ENCODE results near the gene PRKCA.
A peak's percentile ranks its signal among the peaks of the same experiment; 100 is the strongest.
"Not testable (repeated sequence)": the region's sequence is repeated elsewhere in the genome, so short reads cannot be mapped to it uniquely, and the experiment has no call there.

Gene PRKCA

DNA sequence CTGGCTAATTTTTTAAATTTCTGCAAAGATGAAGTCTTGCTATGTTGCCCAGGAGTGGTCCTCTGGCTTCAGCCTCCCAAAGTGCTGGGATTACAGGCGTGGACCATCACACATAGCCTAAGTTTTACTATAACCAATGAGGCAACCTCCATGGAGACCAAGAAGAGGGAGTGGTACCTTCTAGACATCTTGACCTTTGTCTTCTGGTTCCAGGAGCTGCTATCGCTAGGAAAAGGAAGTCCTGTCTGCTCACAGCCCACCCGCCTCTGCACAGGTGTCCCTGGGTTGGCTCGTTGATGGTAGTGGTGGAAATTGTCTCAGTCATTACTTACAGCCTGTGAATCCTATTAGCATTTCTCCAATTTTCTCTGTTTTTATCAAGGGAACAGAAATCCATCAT, 169.7 kb downstream of the PRKCA start:
- no peak for DNase-seq

DNA sequence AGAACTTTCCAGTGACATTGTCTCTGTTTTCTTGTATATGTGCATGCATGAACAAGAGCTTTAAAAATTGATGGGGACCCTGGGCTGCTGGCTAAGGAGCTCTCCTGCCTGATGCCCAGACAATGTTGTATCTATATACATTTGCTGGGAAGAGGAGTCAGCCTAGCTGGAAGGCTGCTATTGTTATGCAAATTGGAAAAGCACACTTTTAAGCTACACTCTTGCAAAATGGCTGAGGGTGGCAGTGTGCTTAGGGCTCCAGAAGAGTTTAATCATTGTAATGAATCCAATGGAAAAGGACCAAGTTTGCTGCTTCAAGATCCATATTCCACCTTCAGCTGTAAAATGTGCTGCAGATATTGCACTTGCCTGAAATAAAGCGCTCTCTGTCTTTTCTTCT, 171.8 kb downstream of the PRKCA start:
- DNase-seq: no peak

DNA sequence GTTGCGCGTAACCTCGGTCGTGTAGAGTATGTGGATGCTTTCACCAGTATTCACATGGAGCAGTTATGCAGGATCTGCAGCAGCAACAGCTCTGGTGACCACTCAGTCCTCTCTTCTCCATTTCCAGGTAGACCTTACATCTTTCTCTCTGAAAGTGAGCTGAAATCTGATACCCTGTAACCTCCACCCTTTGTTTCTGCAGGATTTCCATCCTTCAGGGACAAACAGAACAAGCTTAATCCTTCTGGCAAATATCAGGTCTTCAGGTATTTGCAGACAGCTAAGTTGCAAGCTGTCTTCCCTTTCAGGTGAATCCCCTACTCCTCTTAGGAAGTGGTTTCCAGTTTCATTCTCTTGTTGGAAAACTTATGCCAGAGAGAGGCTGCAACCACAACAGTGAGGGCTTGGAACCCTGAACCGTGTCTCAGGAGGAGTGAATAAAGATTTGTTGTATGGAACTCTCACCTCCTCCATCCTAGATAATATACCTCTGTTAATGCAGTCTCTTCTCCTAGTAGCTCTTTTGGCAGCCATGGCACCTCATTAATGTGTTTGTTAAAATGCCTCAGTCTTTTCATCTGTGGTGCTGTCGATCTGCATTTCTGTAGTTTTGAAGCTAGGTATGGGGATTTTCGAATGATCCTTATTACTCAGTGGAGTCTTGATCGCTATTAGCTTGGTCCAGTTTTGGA, 172.5 kb downstream of the PRKCA start:
- no peak for DNase-seq

- no peak for DNase-seq
Measured at GRCh38 chr17:66476014-66476413, 173.6 kb downstream of the PRKCA start.

GRCh38 chr17:66477615-66478283, 175.3 kb downstream of the PRKCA start:
- DNase-seq: no peak

DNA sequence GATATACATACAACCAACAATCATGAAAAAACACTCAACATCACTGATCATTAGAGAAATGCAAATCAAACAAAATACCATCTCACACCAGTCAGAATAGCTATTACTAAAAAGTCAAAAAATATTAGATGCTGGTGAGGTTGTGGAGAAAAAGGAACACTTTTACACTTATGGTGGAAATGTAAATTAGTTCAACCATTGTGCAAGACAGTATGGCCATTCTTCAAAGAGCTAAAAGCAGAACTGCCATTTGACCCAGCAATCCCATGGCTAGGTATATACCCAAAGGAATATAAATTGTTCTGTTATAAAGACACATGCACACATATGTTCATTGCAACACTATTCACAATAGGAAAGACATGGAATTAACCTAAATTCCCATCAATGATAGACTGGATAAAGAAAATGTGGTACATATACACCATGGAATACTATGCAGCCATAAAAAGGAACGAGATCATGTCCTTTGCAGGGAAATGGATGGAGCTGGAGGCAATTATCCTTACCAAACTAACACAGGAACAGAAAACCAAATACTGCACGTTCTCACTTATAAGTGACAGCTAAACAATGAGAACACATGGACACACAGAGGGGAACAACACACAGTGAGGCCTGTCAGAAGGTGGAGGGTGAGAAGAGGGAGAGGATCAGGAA, 176.9 kb downstream of the PRKCA start:
- DNase-seq: not testable (repeated sequence)

DNA sequence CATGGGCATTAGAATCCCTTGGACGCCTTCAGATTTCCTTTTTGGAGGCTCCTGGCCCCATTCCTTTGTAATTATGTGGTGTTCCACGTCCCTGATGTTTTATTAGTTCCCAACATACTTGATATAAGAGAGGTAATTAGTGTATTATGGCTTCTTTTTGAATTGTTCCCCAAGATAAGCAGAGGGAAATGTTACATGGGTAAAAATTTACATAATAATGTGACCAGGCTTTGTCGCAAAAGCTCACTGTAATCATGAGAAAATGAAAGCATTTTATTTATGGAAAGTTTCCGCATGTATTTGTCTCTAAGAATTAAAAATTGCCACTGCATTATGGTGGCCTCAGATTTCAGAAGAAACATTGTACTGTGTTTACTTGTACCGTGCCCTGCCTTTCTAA, 177.8 kb downstream of the PRKCA start:
- no peak for DNase-seq

GRCh38 chr17:66480802-66481201, 178.4 kb downstream of the PRKCA start:
- DNase-seq: no peak

GRCh38 chr17:66481271-66481670, 178.9 kb downstream of the PRKCA start:
- DNase-seq: no peak

- peak; percentile 45 for DNase-seq
Measured at GRCh38 chr17:66483906-66484305, 181.5 kb downstream of the PRKCA start.

DNA sequence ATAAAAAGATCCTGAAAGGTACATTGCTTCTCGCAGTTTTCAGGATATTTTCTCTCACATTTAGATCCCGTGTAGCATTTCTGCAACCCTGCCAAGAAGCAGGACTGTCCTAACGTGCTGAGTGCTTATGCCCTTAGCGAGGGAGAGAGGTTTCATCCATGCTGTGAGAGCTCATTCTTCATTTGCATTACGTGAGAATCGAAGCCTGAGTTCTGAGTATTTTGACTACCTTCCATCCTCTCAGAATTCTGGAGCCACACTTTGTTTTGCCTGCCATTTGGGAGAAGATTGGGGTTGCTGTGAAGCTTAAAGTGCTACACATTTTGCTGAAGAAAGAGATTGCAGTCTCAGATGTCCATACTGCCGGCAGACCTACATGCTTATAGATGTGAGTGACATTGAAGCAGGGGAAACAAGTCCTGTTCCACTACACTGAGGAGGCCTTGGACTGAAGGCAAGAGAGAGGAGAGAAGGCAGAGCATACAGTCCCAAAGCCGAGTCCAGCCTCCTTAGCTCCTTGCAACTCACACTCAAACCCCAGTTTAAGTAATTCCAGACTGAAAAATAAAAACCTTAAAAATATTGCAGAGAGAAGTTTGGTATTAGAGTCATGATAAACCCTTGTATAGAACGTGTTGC, 183.0 kb downstream of the PRKCA start:
- no peak for DNase-seq

GRCh38 chr17:66487121-66487520, 184.7 kb downstream of the PRKCA start:
- DNase-seq: no peak

DNA sequence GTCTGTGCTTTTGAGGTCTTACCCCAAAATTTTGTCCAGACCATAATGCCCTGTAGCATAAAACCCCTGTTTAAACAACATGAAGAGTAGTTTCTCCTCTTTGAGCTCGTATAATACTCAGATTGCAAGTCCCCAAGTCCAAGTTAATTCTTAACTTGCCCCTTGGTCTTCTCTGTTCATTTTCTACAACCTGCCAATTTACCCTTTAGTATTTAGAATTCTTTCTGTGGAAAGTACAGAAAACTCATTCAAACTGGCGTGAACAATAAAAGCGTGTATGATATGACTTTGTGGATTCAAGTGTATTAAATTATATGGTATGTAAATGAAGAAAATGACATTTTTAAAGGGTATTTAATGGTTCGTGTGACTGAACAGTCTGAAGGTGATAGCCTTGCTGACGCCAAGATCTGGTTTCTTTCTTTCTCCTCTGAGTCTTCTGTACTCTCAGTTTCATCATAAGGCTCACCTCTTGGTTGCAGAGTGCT, 185.6 kb downstream of the PRKCA start:
- no peak for DNase-seq

GRCh38 chr17:66488864-66489263, 186.5 kb downstream of the PRKCA start:
- no peak for DNase-seq

- DNase-seq: not testable (repeated sequence)
Measured at GRCh38 chr17:66489576-66489975, 187.2 kb downstream of the PRKCA start.

GRCh38 chr17:66491213-66491612, 188.8 kb downstream of the PRKCA start:
- no peak for DNase-seq

- no peak for DNase-seq
Measured at GRCh38 chr17:66491665-66492064, 189.3 kb downstream of the PRKCA start.

DNA sequence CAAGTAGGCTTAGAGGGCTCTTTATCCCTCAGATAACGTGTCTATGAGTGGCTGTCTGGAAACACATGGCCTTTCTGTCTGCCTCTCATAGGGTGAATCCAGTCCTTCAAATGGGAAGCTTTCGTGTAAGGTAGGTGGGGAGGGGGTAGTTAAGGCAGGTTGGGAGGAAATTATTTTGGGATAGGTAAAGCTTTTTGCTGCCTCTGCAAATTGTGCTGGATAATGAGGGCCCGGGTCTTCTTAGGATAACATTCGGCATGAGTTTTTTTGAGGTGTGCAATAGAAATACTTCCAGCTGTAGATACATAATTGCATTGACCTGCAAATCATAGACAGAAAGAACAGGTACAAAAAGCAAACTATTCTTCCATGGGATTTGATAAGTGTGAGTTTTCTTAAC, 189.7 kb downstream of the PRKCA start:
- DNase-seq: no peak

- DNase-seq: no peak
Measured at GRCh38 chr17:66492561-66493005, 190.2 kb downstream of the PRKCA start.

- no peak for DNase-seq
Measured at GRCh38 chr17:66493283-66494019, 191.0 kb downstream of the PRKCA start.

GRCh38 chr17:66494023-66494803, 191.8 kb downstream of the PRKCA start:
- DNase-seq: no peak

GRCh38 chr17:66495035-66495434, 192.6 kb downstream of the PRKCA start:
- no peak for DNase-seq
